OCI-LY1 (cell line): ENCODE measurements around the gene RPL18A.

ENCODE experiments used
- CTCF ChIP-seq: fragments of 200-600 bp; sonication (generic), shearing (Covaris generic); IDR thresholded peaks from 2 replicates; pipeline ENCODE4 v1.5.1; 2017; ENCODE audit warnings: mild to moderate bottlenecking, antibody characterized with exemption, low read length, moderate library complexity, mixed read lengths
- EZH2 ChIP-seq: fragments of 200-600 bp; sonication (generic), shearing (Covaris generic); IDR thresholded peaks from 2 replicates; pipeline ENCODE4 v1.8.0; 2017; ENCODE audit warnings: borderline replicate concordance, mixed run types, mild to moderate bottlenecking, antibody characterized with exemption, low read length, moderate library complexity, mixed read lengths

- TF ChIP-seq CTCF (no peak), EZH2 (no peak)
Measured at GRCh38 chr19:17841810-17842662, 17.7 kb upstream of the RPL18A start.
